ENCODE results near the gene PCBP2.

GRCh38 chr12:53428741-53429140, 23.2 kb upstream of the PCBP2 start:
- TF ChIP-seq, protein P1, sequence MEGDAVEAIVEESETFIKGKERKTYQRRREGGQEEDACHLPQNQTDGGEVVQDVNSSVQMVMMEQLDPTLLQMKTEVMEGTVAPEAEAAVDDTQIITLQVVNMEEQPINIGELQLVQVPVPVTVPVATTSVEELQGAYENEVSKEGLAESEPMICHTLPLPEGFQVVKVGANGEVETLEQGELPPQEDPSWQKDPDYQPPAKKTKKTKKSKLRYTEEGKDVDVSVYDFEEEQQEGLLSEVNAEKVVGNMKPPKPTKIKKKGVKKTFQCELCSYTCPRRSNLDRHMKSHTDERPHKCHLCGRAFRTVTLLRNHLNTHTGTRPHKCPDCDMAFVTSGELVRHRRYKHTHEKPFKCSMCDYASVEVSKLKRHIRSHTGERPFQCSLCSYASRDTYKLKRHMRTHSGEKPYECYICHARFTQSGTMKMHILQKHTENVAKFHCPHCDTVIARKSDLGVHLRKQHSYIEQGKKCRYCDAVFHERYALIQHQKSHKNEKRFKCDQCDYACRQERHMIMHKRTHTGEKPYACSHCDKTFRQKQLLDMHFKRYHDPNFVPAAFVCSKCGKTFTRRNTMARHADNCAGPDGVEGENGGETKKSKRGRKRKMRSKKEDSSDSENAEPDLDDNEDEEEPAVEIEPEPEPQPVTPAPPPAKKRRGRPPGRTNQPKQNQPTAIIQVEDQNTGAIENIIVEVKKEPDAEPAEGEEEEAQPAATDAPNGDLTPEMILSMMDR (IDR thresholded peaks at IDR 0.05): no peak
- TF ChIP-seq POLR2A (IDR thresholded peaks at IDR 0.05) (no peak), EP300 (IDR thresholded peaks at IDR 0.05) (no peak)

Measured in gastroesophageal sphincter (tissue), 3 donors.